ACC112 (cell line): ENCODE results near the gene FOXN3.

ENCODE experiments used
- H2AFZ ChIP-seq: fragments of 200-600 bp; sonication (generic); one replicate; pipeline ENCODE4 v1.6.0; 2017; ENCODE audit warnings: antibody characterized with exemption, low read length; ENCODE audit not compliant: unreplicated experiment
- H3K27ac ChIP-seq: fragments of 200-600 bp; sonication (generic); 2 replicates; pipeline ENCODE4 v1.5.1; 2014; ENCODE audit warnings: low read depth, mild to moderate bottlenecking, antibody characterized with exemption, low read length, moderate library complexity
- H3K27me3 ChIP-seq: fragments of 200-600 bp; sonication (generic); 2 replicates; pipeline ENCODE4 v1.6.1; 2014; ENCODE audit warnings: mild to moderate bottlenecking, antibody characterized with exemption, low read length, moderate library complexity, mixed read lengths; ENCODE audit not compliant: insufficient read depth
- H3K36me3 ChIP-seq: fragments of 200-600 bp; sonication (generic); 2 replicates; pipeline ENCODE4 v1.6.1; 2016; ENCODE audit warnings: mild to moderate bottlenecking, antibody characterized with exemption, low read length, moderate library complexity, mixed read lengths; ENCODE audit not compliant: insufficient read depth
- H3K4me1 ChIP-seq: fragments of 200-600 bp; sonication (generic); one replicate; pipeline ENCODE4 v1.6.1; 2016; ENCODE audit warnings: low read length, mixed read lengths; ENCODE audit not compliant: insufficient read depth, unreplicated experiment, control insufficient read depth
- H3K4me3 ChIP-seq: fragments of 200-600 bp; sonication (generic); 2 replicates; pipeline ENCODE4 v1.5.1; 2014; ENCODE audit warnings: mild to moderate bottlenecking, low read depth, low read length
- H3K79me2 ChIP-seq: fragments of 200-600 bp; sonication (generic); one replicate; pipeline ENCODE4 v1.6.0; 2016; ENCODE audit warnings: low read length; ENCODE audit not compliant: control insufficient read depth, unreplicated experiment, insufficient read depth

The FOXN3 gene, protein sequence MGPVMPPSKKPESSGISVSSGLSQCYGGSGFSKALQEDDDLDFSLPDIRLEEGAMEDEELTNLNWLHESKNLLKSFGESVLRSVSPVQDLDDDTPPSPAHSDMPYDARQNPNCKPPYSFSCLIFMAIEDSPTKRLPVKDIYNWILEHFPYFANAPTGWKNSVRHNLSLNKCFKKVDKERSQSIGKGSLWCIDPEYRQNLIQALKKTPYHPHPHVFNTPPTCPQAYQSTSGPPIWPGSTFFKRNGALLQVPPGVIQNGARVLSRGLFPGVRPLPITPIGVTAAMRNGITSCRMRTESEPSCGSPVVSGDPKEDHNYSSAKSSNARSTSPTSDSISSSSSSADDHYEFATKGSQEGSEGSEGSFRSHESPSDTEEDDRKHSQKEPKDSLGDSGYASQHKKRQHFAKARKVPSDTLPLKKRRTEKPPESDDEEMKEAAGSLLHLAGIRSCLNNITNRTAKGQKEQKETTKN

DNA sequence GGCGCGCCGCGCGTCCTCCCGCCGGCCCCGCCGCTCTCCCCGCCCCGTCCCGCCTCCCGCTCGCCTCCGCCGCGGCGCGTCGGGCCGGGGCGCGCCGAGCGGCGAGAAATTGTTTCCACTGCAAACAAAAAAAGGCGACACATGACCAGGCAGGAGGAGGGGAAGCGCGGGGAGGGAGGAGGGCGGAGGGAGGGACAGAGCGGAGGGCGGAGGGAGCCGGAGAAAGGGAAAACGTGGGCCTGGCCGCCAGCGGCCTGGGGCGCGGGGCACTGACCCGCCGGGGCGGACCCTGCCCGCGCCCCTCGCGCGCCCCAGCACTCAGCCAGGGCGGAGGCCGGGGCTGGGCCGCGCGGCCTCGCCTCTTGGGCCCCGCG, at the start of gene FOXN3:
TSS of gene FOXN3 (minus strand) at position 143 of the 374 bp plus-strand sequence. CDS start 4,757 bp downstream, outside the sequence.
- H2AFZ ChIP-seq = peak within 1 kb of the TSS; percentile 95
- H3K79me2 ChIP-seq = peaks cover 21% of the 10 kb centered on the region
- 0 out of 2 replicates have a peak, but pooled peaks cover under 1% of the 10 kb centered on the region for H3K36me3 ChIP-seq
- peak within 1 kb of the TSS; percentile 70 for H3K27ac ChIP-seq
- peaks cover 15% of the 10 kb centered on the region for H3K4me1 ChIP-seq
- no peaks in the 10 kb centered on the region for H3K27me3 ChIP-seq
- peak within 1 kb of the TSS; percentile 91 for H3K4me3 ChIP-seq

DNA sequence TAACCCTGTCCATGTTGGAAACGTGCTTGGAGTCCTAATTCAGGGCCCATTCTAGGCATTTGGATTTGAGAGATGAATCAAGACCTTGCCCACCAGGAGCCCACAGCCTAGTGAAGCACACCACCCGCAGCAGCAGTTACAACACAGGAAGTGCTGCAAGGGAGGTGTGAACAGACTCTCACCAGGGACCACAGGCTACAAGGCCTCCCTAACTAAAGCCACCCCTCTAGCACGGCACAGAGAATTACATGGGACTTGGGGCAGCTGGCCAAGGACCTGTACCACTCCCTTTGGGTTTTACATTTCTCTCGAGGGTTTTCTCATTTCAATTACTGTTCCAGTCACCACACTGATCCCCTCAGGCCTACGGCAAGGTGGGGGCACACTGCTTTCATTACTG, 49.5 kb upstream of the FOXN3 start:
- H3K27me3 ChIP-seq = no peaks in the 10 kb centered on the region
- H3K36me3 ChIP-seq = no peaks in the 10 kb centered on the region
- H3K4me3 ChIP-seq = no peak overlapping the region
- H2AFZ ChIP-seq = no peak overlapping the region
- H3K27ac ChIP-seq = no peak overlapping the region
- H3K4me1 ChIP-seq = no peaks in the 10 kb centered on the region
- no peaks in the 10 kb centered on the region for H3K79me2 ChIP-seq

DNA sequence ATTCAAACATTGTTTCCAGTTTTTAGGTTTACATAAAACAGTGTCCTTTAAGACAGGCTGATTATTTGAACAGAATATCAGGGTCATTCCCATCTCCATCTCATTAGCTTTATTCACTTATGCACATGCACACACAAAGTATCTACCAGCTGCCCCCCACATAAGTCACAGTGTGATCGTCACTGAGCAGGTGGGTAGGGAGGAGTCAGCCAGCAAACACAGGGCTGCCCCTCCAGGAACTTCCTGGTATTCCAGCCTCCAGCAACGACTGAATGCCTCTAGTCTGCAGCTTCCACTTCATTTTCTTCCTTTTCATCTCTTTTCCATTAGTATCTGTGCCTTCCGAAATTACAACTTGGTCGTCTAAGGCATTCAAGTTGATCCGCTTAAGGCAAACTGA, 48.8 kb upstream of the FOXN3 start:
- H3K27ac ChIP-seq = no peak overlapping the region
- H3K27me3 ChIP-seq = no peaks in the 10 kb centered on the region
- no peak overlapping the region for H3K4me3 ChIP-seq
- no peaks in the 10 kb centered on the region for H3K79me2 ChIP-seq
- H3K36me3 ChIP-seq = no peaks in the 10 kb centered on the region
- H2AFZ ChIP-seq = no peak overlapping the region
- H3K4me1 ChIP-seq = no peaks in the 10 kb centered on the region

DNA sequence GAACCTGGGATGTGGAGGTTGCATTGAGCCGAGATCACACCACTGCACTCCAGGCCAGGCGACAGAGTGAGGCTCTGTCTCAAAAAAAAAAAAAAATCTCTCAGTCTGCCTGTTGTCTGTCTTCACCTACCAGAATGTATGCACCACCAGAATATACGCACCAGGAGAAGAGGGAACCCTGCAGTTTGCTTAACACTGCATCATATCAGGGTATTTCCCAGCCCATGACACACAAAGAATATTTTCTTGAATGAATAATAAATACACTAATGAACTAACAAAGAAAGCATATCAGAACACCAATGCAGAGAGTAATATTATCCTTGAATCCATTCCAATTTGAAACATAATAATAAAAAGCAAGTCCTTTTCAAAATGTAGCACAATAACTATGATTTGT, 44.2 kb upstream of the FOXN3 start:
- H3K36me3 ChIP-seq = no peaks in the 10 kb centered on the region
- H3K79me2 ChIP-seq = no peaks in the 10 kb centered on the region
- no peak overlapping the region for H3K27ac ChIP-seq
- H2AFZ ChIP-seq = no peak overlapping the region
- H3K27me3 ChIP-seq = no peaks in the 10 kb centered on the region
- no peaks in the 10 kb centered on the region for H3K4me1 ChIP-seq
- no peak overlapping the region for H3K4me3 ChIP-seq

DNA sequence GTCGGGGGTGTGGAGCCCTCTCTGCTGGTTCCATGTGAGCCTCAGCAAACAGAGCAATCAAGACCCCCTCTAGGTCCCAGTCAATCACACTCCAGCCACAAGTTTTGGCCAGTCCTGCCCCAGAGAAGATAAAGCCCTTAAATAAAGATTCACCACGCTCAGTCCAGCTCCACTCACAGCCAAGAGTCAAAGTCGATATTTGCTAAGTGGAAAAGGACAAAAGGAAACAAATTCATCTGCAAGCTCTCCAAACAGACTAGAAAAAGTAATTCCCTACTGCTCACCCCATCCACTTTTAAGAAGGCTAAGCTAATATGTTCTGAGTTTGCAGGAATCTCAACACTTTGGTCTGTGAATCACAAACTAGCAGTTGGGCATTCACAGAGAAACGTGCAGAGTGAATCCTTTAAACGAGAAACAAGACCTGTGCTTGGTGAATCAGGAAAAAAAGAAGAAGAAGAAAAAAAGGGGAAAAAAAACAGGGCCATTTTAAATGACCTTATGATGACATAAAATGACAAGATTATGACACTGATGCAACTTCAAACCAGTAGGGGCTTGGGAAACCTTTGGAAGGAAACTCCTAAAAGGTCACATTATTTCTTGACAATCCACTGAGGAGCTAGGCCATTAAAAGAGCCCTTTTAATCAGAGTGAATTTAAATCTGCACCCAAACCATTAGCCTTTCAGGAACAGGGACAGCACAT, 41.8 kb upstream of the FOXN3 start:
- H3K4me3 ChIP-seq = no peak overlapping the region
- no peak overlapping the region for H3K27ac ChIP-seq
- no peaks in the 10 kb centered on the region for H3K36me3 ChIP-seq
- H3K79me2 ChIP-seq = no peaks in the 10 kb centered on the region
- no peak overlapping the region for H2AFZ ChIP-seq
- no peaks in the 10 kb centered on the region for H3K4me1 ChIP-seq
- no peaks in the 10 kb centered on the region for H3K27me3 ChIP-seq

DNA sequence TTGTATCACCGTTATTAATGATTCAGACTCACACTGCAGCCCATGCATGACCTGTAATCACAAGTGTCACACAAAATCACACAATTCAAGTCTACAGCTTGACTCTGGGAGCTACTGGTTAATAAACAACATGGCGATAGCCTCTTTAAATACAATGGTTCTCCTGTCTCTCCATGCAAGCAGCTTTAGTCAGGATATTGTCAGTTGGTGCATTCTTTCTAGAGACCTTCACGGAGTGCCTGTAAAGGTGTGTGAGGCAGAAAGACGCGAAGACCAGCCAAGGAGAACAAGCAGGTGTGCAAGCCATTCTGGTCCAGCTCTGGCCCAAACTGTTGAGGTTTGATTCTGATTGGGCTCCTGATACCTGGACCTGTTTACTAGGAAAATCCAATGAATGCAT, 40.0 kb upstream of the FOXN3 start:
- H3K4me1 ChIP-seq = no peaks in the 10 kb centered on the region
- no peak overlapping the region for H3K4me3 ChIP-seq
- H2AFZ ChIP-seq = no peak overlapping the region
- H3K27me3 ChIP-seq = no peaks in the 10 kb centered on the region
- H3K79me2 ChIP-seq = no peaks in the 10 kb centered on the region
- no peak overlapping the region for H3K27ac ChIP-seq
- no peaks in the 10 kb centered on the region for H3K36me3 ChIP-seq

DNA sequence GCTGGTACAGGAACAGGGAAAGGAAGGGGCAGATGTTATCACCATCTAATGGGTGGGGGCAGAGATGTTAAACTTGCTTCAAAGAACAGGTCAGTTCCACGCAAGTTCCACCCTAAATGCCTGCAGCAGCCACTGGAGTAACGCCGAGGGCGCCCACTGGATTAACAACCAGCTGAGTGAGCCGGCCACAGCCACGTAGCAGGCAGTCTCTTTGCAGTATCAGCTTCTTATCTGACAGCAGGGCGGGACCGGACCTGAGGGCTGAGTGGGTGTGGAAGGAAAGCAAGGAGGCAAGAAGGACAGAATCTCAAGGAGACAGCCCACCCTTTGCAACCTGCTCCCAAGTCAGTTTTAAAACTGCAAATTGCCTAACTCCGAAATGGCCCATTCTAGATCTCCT, 38.4 kb upstream of the FOXN3 start:
- no peaks in the 10 kb centered on the region for H3K79me2 ChIP-seq
- no peak overlapping the region for H2AFZ ChIP-seq
- no peak overlapping the region for H3K27ac ChIP-seq
- no peaks in the 10 kb centered on the region for H3K27me3 ChIP-seq
- H3K36me3 ChIP-seq = no peaks in the 10 kb centered on the region
- H3K4me3 ChIP-seq = no peak overlapping the region
- no peaks in the 10 kb centered on the region for H3K4me1 ChIP-seq

DNA sequence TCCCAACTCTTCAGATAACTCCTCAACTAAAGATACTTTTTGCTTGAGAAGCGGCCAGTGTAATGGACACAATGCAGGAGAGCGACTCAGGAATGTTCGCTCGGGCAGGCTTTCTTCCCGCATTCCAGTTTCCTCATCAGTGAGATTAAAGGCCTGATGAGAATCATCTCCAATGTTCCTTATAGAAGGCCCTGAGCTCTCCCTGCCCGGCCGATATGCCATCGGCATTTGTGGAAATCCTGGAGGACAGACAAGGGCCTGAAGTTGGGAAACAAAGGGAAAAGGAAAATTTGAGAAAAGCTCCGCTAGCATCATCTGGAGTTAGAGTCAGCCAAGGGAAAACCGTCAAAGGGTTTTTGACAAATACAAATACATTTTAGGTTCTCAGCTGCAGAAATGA, 38.0 kb upstream of the FOXN3 start:
- Histone ChIP-seq H2AFZ (no peak overlapping the region), H3K27me3 (no peaks in the 10 kb centered on the region), H3K36me3 (no peaks in the 10 kb centered on the region)

DNA sequence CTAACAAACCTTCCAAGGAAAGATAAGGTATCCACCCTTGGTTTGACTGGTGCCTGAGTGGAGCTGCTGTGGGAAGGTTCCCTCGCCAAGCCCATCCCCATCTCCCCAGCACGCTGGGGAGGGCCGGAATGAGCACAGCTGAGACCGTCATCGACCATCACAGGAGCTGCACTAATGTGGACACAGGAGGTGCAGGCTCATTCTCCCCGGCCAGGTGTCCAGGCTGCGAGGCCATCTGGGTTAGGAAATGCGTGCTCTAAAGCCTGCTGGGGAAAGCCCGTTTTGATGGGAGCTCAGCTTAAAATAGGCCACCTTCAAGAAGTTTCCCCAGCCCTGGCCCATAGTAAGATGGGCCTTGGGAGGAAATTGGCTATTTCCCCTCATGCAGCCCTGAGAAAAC, 35.2 kb upstream of the FOXN3 start:
- no peaks in the 10 kb centered on the region for H3K79me2 ChIP-seq
- no peaks in the 10 kb centered on the region for H3K27me3 ChIP-seq
- no peak overlapping the region for H3K27ac ChIP-seq
- no peak overlapping the region for H3K4me3 ChIP-seq
- H3K36me3 ChIP-seq = no peaks in the 10 kb centered on the region
- H2AFZ ChIP-seq = no peak overlapping the region
- no peaks in the 10 kb centered on the region for H3K4me1 ChIP-seq

More for the DNA sequence above, 38.0 kb upstream of the FOXN3 start:
- H3K4me3 ChIP-seq = no peak overlapping the region
- H3K27ac ChIP-seq = no peak overlapping the region
- no peaks in the 10 kb centered on the region for H3K4me1 ChIP-seq
- no peaks in the 10 kb centered on the region for H3K79me2 ChIP-seq

DNA sequence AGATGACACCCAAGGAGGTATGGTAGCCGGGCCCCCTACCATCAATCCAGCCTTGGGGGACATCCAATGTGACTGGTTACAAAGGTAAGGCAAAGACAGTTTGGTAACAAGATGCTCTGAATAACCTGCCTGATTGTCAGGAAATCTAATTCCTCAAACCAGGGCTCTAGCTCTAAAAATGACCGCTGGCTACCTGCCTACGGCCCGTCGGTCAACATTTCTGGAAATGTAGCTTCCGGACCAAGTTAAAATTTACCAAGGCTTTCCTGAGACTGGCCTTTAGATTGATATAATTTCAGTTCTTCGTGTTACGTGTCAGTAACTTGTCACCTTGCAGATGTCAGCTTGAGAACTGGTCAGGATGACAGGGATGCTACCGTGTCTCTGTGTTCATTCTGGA, 34.2 kb upstream of the FOXN3 start:
- no peak overlapping the region for H2AFZ ChIP-seq
- H3K4me3 ChIP-seq = no peak overlapping the region
- H3K79me2 ChIP-seq = no peaks in the 10 kb centered on the region
- H3K36me3 ChIP-seq = no peaks in the 10 kb centered on the region
- no peaks in the 10 kb centered on the region for H3K4me1 ChIP-seq
- no peak overlapping the region for H3K27ac ChIP-seq
- no peaks in the 10 kb centered on the region for H3K27me3 ChIP-seq
